Stomach (tissue), 4 donors: ENCODE measurements around the gene ASH1L.

ENCODE experiments used
- EP300 ChIP-seq: sonication (generic); formaldehyde crosslinking; IDR thresholded peaks from one replicate; pipeline ENCODE4 v1.6.1; 2017; ENCODE audit warnings: antibody characterized with exemption
- POLR2A ChIP-seq, 4 donors: fragments of 450-650 bp; IDR thresholded peaks; one replicate each; pipeline ENCODE4 v1.6.1; 2016; ENCODE audit warnings: antibody characterized with exemption in 4 of 4, control low read depth in 2 of 4, mild to moderate bottlenecking in 1 of 4, moderate library complexity in 1 of 4
- POLR2AphosphoS5 ChIP-seq, 3 donors: sonication (generic); formaldehyde crosslinking; IDR thresholded peaks; one replicate each; pipeline ENCODE4 v1.6.1; 2016; ENCODE audit warnings: antibody characterized with exemption in 3 of 3
- TF ChIP-seq, protein P1 (sequence below), 7 experiments: fragments of 450-650 bp in 4 of 7; fragments of 200-600 bp in 3 of 7; sonication (generic) in 3 of 7; IDR thresholded peaks; one replicate each; pipeline ENCODE4 v1.5.1; 2016 to 2019; ENCODE audit warnings: antibody characterized with exemption in 7 of 7, control low read depth in 2 of 7, mild to moderate bottlenecking in 1 of 7

DNA sequence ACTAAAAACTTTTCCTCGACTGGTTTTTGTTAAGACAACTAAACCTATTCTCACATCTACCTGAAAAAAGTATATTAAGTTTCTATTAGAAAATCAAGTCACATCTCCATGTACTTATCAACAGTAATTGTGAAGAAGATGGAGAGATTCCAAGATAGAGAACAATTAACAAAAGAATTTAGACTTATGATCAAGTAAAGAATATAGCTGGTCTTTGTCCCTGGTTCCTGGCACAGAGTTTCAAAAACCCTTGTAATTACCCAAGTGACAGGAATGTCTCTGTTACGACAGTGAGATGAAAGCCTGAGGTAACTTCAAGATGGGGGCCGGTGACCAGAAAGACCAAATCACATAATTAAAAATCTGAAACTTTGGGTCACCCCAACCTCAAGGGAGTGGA, 91.6 kb downstream of the ASH1L start:
- TF ChIP-seq POLR2A (IDR thresholded peaks at IDR 0.05) (no peak), POLR2AphosphoS5 (IDR thresholded peaks at IDR 0.05) (no peak), EP300 (no peak)
- TF ChIP-seq, protein P1, sequence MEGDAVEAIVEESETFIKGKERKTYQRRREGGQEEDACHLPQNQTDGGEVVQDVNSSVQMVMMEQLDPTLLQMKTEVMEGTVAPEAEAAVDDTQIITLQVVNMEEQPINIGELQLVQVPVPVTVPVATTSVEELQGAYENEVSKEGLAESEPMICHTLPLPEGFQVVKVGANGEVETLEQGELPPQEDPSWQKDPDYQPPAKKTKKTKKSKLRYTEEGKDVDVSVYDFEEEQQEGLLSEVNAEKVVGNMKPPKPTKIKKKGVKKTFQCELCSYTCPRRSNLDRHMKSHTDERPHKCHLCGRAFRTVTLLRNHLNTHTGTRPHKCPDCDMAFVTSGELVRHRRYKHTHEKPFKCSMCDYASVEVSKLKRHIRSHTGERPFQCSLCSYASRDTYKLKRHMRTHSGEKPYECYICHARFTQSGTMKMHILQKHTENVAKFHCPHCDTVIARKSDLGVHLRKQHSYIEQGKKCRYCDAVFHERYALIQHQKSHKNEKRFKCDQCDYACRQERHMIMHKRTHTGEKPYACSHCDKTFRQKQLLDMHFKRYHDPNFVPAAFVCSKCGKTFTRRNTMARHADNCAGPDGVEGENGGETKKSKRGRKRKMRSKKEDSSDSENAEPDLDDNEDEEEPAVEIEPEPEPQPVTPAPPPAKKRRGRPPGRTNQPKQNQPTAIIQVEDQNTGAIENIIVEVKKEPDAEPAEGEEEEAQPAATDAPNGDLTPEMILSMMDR (IDR thresholded peaks at IDR 0.05), result no peak
